Central memory CD8-positive, alpha-beta T cell (primary cell): ENCODE measurements around the gene TMEM45B.
"Not testable (repeated sequence)": the region's sequence is repeated elsewhere in the genome, so short reads cannot be mapped to it uniquely, and the experiment has no call there.

Experiments
- ATAC-seq: fragments of 150-1000 bp; cut with Tn5 transposase; replicated peaks from 2 replicates; pipeline ENCODE4 v1.10.0; 2022; ENCODE audit warnings: mild to moderate bottlenecking, moderate FRiP score, moderate number of reproducible peaks; ENCODE audit not compliant: poor library complexity, severe bottlenecking; ENCODE audit errors: extremely low read depth
- DNase-seq, 2 donors: peaks; one replicate each; pipeline ENCODE4 v3.0.0; 2021; ENCODE audit warnings: low spot score in 2 of 2
- H3K27ac Mint-ChIP-seq: one replicate; pipeline ENCODE4 v1.8.0; 2022; ENCODE audit warnings: low read depth, mild to moderate bottlenecking, moderate library complexity, mixed read lengths
- H3K27me3 Mint-ChIP-seq: one replicate; pipeline ENCODE4 v1.8.0; 2022; ENCODE audit warnings: mixed read lengths
- H3K36me3 Mint-ChIP-seq: one replicate; pipeline ENCODE4 v1.8.0; 2022; ENCODE audit warnings: mild to moderate bottlenecking, moderate library complexity, mixed read lengths; ENCODE audit not compliant: insufficient read depth
- H3K4me1 Mint-ChIP-seq: one replicate; pipeline ENCODE4 v1.8.0; 2022; ENCODE audit warnings: mixed read lengths
- H3K4me3 Mint-ChIP-seq: one replicate; pipeline ENCODE4 v1.8.0; 2022; ENCODE audit warnings: mild to moderate bottlenecking, moderate library complexity, mixed read lengths
- H3K9me3 Mint-ChIP-seq: one replicate; pipeline ENCODE4 v1.8.0; 2022; ENCODE audit warnings: mixed read lengths

The TMEM45B gene

DNA sequence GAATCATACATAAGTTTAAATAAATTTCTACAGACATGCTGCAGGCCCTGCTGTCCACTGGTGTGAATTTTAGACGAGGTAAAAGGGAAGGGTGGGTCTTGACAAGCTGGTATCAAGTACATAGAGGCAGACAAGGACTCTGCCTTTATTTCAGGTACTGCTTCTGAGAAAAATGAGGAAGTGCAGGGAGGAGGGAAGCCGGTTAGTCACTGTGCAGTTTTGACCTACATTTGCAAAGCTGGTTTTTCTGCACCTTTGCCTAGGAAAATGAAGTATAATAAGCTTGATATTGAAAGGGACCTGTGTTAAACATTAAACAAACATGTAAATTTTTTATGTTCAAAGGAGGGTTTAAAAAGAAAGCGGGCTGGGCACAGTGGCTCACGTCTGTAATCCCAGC lies 24.6 kb downstream of the TMEM45B start:
- Mint-ChIP-seq H3K9me3 (no peaks in the 10 kb centered on the region), H3K27me3 (peaks cover 23% of the 10 kb centered on the region), H3K36me3 (peaks cover 1% of the 10 kb centered on the region), H3K4me1 (peaks cover 6% of the 10 kb centered on the region), H3K27ac (no peak overlapping the region), H3K4me3 (no peak overlapping the region)
- no peak for ATAC-seq
- DNase-seq: no peak

DNA sequence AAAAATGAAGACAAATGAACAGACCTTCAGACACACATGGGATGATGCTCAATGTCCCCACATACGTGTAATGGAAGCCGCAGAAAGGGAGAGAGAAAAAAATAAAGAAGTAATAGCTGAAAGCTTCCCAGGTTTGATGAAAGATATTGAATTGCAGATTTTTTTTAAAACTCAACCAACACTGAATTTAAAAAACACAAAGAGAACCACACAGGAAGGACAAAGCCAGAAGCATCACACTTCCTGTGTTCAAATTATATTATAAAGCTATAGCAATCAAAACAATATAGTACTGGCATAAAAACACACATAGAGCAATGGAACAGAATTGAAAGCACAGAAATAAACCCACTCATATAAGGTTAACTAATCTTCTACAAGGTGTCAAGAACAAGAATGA lies 26.5 kb downstream of the TMEM45B start:
- no peak overlapping the region for H3K27ac Mint-ChIP-seq
- no peaks in the 10 kb centered on the region for H3K9me3 Mint-ChIP-seq
- peaks cover 1% of the 10 kb centered on the region for H3K36me3 Mint-ChIP-seq
- peaks cover 23% of the 10 kb centered on the region for H3K27me3 Mint-ChIP-seq
- H3K4me3 Mint-ChIP-seq: no peak overlapping the region
- ATAC-seq (no peak), DNase-seq (no peak)
- peaks cover 13% of the 10 kb centered on the region for H3K4me1 Mint-ChIP-seq

DNA sequence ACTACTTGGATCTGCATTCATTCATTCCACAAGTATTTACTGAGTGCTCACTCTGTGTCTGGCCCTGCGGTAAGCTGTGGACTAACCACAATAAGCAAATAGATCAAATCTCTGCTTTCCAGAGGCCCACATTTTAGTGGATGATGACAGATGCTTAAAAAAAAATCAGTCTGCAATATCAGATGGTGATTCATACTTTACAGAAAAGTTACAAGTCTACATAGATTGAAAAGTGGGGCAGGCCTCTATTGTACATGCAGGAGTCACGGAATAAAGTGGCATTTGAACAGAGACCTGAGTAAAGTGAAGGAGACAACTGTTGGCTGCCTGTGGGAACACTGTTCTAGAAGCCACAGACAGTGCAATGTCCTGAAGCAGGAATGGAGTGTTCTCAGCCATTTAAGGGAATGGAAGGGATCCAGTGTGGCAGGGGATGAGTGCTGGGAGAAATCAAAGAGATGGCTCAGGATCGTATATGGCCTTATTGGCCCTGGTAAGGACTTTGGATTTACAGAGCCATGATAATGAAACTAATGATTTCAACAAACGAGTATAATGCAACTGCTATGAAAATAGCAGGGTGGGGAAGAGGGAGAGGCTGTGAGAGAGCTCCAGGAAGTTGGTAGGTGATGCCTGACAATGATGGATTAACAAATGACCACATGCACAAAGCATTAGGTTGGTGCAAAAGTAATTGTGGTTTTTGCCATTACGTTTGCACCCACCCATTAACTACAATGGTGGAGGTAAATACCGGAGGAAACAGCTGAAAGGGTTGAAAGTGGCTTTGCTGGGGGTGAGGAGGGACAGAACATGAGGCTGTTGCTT lies 31.1 kb downstream of the TMEM45B start:
- H3K4me3 Mint-ChIP-seq: no peak overlapping the region
- peaks cover 13% of the 10 kb centered on the region for H3K4me1 Mint-ChIP-seq
- no peaks in the 10 kb centered on the region for H3K36me3 Mint-ChIP-seq
- no peak overlapping the region for H3K27ac Mint-ChIP-seq
- DNase-seq: no peak
- ATAC-seq: no peak
- H3K27me3 Mint-ChIP-seq: no peaks in the 10 kb centered on the region
- no peaks in the 10 kb centered on the region for H3K9me3 Mint-ChIP-seq

DNA sequence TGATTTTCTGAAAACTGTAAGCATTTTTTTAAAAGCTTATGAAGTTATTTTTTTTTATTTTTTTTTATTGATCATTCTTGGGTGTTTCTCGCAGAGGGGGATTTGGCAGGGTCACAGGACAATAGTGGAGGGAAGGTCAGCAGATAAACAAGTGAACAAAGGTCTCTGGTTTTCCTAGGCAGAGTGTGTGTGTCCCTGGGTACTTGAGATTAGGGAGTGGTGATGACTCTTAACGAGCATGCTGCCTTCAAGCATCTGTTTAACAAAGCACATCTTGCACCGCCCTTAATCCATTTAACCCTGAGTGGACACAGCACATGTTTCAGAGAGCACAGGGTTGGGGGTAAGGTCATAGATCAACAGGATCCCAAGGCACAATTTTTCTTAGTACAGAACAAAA lies 31.7 kb downstream of the TMEM45B start:
- H3K27ac Mint-ChIP-seq, DNase-seq, H3K4me1 Mint-ChIP-seq, ATAC-seq, H3K9me3 Mint-ChIP-seq, H3K4me3 Mint-ChIP-seq, H3K36me3 Mint-ChIP-seq, H3K27me3 Mint-ChIP-seq: not testable (repeated sequence)

DNA sequence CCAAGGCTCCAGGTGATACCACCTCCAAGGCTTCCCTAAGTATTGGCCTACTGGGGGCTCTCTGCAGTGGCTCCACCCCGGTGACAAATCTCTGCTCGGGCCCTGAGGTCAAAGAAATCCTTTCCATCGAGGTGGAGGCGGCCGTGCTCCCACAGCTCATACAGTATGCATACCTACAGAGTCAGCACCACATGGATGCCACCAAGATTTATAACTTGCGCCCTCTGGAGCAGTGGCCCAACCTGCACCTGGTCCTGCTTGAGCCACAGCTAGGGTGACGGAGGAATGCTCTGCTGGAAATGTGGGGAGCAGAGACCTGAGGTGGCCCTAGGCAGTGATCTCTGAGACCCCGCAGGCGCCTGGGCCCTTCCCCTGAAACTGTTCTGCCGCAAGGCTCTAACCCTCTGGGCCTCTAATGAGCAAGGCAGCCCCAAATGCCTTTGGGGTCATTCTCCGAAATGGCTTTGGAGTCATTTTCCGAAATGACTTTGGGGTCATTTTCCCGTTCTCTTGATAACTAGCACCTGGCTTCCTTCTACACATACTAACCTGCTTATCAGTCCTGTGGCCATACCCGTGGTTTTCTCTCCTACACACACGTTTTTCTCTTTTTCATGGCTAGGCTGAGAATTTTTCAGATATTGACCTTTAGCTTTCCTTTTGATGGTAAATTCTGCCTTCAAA lies 33.9 kb downstream of the TMEM45B start:
- Mint-ChIP-seq H3K27ac (no peak overlapping the region), H3K4me1 (peaks cover 29% of the 10 kb centered on the region), H3K36me3 (no peaks in the 10 kb centered on the region), H3K4me3 (no peak overlapping the region), H3K9me3 (no peaks in the 10 kb centered on the region), H3K27me3 (no peaks in the 10 kb centered on the region)
- ATAC-seq (no peak), DNase-seq (no peak)

DNA sequence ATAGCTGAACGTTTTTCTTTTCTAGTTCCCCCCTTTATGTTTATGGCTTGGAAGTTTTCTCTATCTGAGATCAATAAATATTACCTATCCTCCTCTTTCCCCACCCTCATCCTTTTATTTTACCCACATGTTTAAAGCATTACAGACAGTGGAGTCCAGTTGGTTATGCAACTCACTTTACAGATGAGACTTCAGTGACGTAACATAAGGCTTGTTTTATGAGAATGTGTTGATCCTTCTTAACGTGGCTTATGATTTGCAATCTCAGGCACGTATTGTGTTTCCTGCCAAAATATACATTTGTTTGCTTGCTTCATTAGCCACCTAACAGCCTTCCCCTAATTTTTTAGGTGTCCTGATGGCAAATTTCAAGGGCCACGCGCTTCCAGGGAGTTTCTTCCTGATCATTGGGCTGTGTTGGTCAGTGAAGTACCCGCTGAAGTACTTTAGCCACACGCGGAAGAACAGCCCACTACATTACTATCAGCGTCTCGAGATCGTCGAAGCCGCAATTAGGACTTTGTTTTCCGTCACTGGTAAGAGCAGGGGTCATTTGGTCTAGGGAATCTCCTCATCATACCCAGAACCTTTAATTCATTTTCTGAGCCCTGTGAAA lies 36.6 kb downstream of the TMEM45B start:
- H3K27ac Mint-ChIP-seq: no peak overlapping the region
- ATAC-seq (no peak), DNase-seq (no peak)
- H3K4me3 Mint-ChIP-seq: no peak overlapping the region
- peaks cover 22% of the 10 kb centered on the region for H3K4me1 Mint-ChIP-seq
- H3K36me3 Mint-ChIP-seq: no peaks in the 10 kb centered on the region
- no peaks in the 10 kb centered on the region for H3K9me3 Mint-ChIP-seq
- H3K27me3 Mint-ChIP-seq: no peaks in the 10 kb centered on the region

DNA sequence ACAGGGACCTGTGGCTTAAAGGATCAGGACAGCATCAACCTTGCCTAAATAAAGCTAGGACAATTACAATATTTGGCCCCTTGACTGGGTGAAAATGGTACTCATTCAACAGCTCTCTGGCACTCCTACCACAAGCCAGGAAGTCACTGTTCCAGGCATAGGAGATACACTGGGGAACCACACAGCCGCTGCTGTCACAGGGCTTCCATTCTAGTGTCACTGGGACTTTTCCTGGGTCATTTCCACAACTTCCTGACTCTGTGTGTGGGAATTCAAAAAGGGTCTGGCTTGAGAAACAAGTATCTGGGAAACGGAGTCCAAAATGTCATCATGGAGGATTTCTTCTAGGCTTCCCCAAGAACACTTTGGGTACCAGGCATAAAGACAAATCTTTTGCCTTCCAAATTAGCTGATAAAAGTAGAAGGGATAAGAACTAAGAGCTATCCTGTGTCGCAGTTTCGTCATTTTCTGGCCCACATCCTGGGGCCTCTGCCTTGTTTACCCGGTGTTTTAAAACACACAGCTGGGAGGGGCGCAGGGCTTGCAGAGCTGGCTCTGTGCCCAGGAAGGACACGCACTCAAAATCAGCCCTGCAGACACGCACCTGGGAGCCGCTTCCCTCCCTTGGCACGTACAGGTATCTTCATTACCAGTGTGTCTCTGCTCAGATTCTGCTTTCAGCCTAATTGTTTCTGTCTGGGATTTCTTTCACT lies 38.0 kb downstream of the TMEM45B start:
- H3K27ac Mint-ChIP-seq: peak overlapping the region; percentile 52
- H3K27me3 Mint-ChIP-seq: no peaks in the 10 kb centered on the region
- H3K9me3 Mint-ChIP-seq: no peaks in the 10 kb centered on the region
- ATAC-seq (peak; percentile 87), DNase-seq (peak; percentile 34 to 47)
- H3K36me3 Mint-ChIP-seq: no peaks in the 10 kb centered on the region
- peak overlapping the region; percentile 13 for H3K4me3 Mint-ChIP-seq
- peaks cover 22% of the 10 kb centered on the region for H3K4me1 Mint-ChIP-seq

DNA sequence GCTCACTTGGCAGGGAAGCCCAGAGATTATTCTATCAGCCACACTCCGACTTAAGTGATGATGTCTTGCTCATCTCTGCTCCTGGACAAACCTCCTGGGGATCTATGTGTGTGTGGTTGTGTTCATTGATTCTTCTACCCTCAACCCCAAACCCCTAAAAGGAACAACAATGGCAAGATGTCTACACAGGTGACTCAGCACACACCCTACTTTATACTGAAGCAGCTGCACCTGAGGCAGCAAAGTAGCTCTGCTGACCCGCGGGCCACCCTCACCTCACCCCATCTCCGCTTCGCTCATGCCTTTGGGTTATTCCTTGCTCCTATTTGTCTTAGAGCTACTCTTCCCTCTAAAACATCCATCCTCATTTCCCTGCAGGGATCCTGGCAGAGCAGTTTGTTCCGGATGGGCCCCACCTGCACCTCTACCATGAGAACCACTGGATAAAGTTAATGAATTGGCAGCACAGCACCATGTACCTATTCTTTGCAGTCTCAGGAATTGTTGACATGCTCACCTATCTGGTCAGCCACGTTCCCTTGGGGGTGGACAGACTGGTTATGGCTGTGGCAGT lies 38.7 kb downstream of the TMEM45B start:
- Mint-ChIP-seq H3K27ac (no peak overlapping the region), H3K4me1 (peaks cover 22% of the 10 kb centered on the region), H3K4me3 (no peak overlapping the region), H3K36me3 (no peaks in the 10 kb centered on the region), H3K9me3 (no peaks in the 10 kb centered on the region), H3K27me3 (no peaks in the 10 kb centered on the region)
- DNase-seq (no peak), ATAC-seq (no peak)

DNA sequence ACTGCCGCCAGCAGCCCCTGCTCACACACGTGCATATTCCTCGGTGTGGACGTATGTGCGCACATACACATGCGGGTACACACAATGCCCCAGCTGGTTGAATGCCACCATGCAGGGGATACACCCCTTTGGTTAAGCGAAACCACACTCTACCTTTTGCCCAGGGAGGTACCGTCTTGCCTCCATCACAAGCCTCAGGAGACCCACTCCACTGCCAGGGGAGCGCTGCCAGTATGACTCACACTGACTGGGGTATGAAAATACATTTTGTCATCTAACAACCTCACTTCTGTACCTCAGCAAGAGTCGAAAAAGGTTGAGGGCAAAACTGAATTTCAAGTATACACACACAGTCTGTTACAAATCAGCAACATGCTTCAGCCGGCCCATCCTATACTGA lies 39.4 kb downstream of the TMEM45B start:
- DNase-seq: no peak
- ATAC-seq: no peak
- Mint-ChIP-seq H3K4me3 (no peak overlapping the region), H3K27me3 (no peaks in the 10 kb centered on the region), H3K9me3 (no peaks in the 10 kb centered on the region), H3K27ac (no peak overlapping the region), H3K36me3 (peaks cover 3% of the 10 kb centered on the region), H3K4me1 (peaks cover 22% of the 10 kb centered on the region)

DNA sequence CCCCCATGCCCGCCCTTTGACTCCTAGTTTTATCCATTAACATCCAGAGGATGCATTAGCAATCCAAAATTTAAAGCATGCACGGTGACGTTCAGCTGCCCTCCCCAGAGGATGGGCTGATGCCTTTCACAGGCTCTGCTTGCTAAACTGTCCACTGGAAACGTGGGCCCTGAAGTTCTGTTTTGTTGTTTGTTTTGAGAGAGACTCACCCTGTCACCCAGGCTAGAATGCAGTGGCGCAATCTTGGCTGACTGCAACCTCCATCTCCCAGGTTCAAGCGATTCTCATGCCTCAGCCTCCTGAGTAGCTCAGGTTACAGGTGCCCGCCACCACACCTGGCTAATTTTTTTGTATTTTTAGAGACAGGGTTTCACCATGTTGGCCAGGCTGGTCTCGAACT lies 40.4 kb downstream of the TMEM45B start:
- H3K4me1 Mint-ChIP-seq: peaks cover 22% of the 10 kb centered on the region
- no peaks in the 10 kb centered on the region for H3K27me3 Mint-ChIP-seq
- H3K36me3 Mint-ChIP-seq: peaks cover 3% of the 10 kb centered on the region
- no peak overlapping the region for H3K4me3 Mint-ChIP-seq
- DNase-seq (no peak), ATAC-seq (no peak)
- no peaks in the 10 kb centered on the region for H3K9me3 Mint-ChIP-seq
- no peak overlapping the region for H3K27ac Mint-ChIP-seq

DNA sequence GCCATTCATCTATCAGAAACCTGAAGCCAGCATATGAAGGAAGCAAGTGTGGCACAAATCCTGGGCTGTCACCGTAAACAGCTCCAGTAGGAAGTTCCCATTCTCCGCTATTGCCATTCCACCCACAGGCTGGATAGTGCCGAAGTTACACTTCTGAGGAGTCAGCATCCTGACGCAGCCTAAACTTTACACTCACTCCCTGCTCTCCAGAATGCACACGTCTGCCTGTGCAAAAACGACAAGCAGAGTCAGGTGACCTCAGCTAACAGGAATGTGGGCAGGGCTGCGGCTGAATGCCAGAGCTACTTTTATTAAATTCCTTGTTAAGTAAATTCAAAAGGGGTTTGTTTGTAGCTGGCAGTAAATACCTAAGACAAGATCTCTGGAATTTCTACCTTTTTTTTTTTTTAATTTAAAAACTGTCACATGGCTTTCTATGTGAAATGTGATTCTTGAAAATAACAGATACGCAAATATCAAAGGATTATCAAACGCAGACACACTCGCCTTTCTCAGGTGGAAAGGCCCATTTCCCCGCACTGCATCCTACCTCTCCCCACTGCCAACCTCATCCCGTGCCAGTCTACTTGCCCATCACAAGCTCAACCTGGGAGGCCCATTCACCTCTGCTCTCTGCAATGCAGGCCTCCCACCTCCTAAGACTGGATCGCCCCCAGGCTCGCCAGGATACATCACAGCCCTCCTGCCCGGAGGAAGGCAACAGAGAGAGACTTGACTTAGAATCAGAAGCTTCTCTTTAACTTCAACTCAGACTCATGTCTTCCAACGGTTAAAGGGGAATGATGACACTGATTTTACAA lies 46.3 kb downstream of the TMEM45B start:
- H3K27me3 Mint-ChIP-seq: no peaks in the 10 kb centered on the region
- H3K9me3 Mint-ChIP-seq: no peaks in the 10 kb centered on the region
- H3K27ac Mint-ChIP-seq: no peak overlapping the region
- ATAC-seq: no peak
- no peaks in the 10 kb centered on the region for H3K4me1 Mint-ChIP-seq
- no peak for DNase-seq
- no peak overlapping the region for H3K4me3 Mint-ChIP-seq
- peaks cover 16% of the 10 kb centered on the region for H3K36me3 Mint-ChIP-seq

DNA sequence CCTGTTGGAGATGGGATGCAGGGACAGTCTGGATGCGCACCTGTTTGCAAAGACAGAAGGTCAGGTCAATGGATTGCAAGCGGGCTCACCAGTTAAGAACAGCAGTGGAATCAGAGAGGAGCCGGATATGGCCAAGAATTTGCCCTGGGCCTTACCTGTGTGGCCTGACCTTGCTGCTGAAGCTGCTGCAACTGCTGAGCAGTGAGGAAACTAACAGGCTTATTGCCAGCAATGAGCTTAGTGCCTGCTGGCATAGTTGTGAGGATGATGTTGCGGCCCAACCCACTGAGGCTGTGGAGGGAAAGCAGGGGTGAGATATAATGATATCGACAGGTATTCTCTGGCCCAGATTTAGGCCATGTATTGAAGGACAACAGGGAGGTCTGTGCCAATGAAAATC lies 49.2 kb downstream of the TMEM45B start:
- Mint-ChIP-seq H3K9me3 (no peaks in the 10 kb centered on the region), H3K36me3 (peaks cover 31% of the 10 kb centered on the region), H3K27me3 (no peaks in the 10 kb centered on the region), H3K4me1 (no peaks in the 10 kb centered on the region), H3K4me3 (no peak overlapping the region), H3K27ac (no peak overlapping the region)
- DNase-seq: no peak
- ATAC-seq: no peak
